NCI-H82 (cell line): ENCODE data around the gene FAXC.
"Not testable (repeated sequence)": the region's sequence is repeated elsewhere in the genome, so short reads cannot be mapped to it uniquely, and the experiment has no call there.

ENCODE experiments used
- DNase-seq: peaks from one replicate; lab custom pipeline; 2025; lab: John Stamatoyannopoulos, UW

FAXC gene

DNA sequence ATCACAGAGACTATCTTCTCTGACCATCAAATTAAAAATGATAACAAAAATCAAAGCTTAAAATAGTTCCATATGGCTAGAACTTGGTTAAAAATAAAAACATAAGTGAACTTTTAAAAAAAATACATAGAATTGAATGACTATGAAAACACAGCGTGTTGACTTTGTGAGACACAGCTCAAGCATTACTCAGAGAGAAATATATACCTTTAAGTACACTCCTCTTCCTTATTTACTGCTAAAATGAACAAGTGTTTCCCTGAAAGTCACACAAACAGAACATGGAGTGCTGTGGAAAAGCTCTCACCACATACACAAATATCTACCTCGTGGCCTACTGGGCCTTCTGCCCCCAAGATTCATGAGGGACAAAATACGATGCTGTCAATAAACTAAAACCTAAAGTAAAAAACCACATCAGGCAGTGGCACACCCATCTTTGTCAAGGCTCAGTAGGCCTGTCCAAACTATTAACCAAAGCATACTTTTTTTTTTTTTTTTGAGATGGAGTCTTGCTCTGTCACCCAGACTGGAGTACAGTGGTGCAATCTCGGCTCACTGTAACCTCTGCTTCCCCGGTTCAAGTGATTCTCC, 7.5 kb downstream of the FAXC start:
- DNase-seq, result no peak

DNA sequence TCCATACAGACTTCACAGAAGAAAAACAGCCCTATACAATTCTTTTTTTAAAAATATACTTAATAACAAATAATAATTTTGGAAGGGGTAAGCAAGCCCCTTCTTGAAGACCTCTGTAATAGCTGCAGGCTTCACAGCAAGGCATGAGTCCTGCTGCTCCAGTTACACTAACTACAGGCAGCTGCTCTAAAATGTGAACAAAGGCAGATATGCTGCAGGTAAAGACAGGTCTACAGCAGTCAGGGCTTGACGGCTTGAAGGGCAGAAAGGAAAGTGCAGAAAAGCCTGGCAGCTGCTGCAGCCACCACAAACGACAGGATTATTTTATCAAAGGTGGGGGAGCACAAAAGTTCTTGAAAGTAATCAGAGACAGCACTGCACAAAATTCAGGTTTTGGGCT, 11.3 kb downstream of the FAXC start:
- no peak for DNase-seq

DNA sequence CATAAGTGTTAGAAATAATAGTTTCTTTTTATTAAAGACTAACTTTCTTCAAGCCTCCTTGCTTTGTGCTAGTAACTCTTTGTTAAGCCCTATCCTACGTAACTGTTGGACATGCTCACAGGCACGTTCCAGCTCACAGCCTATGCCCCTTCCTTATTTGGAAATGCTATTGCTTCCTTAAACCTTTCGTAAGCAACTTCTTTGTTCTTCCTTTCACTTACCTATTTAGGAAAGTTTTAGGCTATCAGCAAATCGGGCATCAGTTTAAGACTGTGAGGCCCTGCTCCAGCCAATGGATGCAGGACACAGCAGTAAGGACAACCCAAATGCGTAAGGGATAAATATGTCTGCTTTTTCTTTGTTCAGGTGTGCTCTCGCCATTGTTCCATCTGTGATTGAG, 14.2 kb downstream of the FAXC start:
- not testable (repeated sequence) for DNase-seq

DNA sequence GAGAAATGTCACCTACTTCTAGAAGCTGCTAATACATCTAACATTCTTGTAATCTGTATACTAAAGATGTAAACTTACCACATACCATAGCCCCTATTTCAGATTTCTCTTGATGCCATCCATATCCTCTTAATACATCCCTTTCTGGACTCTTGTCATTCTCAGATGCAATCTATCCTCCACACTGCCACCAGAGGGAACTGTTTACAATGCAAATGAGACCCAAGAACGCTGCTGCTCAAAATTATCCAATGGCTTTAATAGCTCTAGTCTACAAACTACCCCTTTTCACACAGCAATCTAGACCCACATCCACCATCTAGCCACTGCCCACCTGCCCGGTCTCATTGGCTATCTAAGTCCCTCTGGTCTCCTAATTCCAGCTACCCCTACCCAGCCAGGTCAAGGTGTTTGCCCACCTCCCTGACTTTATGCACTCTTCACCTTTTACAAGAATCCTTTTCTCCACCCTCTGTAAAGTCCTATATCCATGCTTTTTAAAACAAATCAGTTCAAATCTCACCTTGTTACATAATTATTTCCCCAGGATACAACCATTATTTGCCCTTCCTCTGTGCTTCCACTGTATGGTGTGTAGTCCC, 14.8 kb downstream of the FAXC start:
- peak; percentile 51 for DNase-seq

DNA sequence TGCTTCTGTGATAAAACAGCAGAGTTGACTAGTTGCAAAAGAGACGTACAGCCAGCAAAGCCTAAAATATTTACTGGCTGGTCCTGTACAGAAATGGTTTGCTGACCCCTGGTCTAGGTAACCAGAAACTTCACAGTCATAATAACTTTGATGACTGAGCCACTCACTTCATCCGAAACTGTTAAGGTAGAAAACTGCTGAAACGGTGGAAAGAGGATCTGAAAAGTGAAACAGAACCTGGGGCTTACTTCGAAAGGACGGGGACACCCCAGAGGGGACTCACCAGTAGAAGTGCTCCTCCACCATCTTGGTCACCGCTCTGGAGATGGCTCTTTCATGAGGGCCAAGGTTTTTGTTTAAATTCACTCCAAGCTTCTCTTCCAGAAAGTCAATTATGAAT, 16.4 kb downstream of the FAXC start:
- DNase-seq, result no peak

DNA sequence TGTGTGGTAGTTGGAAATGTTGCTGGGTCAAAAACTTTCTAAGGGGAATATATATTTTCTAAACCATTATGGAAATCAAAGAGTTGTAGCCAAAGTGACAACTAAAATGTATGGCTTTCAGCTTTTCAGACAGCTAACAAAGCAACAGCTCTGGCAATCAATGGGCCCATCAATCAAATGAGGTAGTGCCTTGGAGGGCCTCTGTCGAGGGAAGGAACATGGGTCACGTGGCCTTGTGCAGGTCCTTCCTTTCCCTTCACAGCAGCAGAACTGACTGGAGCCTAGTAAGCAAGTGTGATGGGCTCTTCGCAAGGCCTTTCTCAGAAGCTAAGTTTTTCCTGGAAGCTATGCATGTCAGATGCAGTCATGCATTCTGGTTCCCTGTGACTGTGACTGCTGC, 17.9 kb downstream of the FAXC start:
- no peak for DNase-seq

DNA sequence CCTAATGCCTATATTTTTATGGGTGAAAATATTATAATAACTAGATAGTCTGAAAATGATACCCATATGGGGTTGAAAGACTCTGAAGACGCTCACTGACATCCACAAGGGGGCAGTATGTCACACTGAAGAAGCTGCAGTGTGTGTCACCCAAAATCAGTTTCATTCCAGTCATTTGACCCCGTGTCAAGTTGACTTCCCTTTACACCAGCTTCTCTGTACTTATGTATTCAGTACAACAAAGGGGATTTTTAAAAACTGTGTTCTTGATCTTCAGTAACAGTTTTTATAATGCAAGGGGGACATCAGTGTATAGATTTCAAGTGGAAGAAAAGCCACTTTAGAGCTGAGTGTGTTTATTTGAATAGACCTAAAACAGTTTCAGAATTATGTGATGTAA, 19.3 kb downstream of the FAXC start:
- DNase-seq, result peak; percentile 69

DNA sequence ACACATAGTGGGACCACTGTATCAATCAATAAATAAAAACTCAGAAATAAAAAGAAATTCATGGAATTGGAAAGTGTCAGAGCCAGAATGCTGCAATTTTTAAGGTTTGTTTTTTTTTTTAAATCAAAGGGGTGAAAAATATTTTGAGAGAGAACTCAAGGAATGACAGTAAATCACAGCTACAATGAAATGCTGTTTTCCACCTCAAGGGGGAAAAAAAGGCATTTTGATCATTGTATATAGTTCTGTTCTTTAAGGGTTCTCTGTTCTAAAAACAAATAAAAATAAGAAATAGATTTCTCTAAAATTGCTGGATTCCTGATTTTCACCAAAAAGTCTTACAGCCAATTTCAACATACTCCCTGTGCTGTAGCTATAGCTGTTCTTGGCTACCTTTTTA, 24.5 kb downstream of the FAXC start:
- no peak for DNase-seq

DNA sequence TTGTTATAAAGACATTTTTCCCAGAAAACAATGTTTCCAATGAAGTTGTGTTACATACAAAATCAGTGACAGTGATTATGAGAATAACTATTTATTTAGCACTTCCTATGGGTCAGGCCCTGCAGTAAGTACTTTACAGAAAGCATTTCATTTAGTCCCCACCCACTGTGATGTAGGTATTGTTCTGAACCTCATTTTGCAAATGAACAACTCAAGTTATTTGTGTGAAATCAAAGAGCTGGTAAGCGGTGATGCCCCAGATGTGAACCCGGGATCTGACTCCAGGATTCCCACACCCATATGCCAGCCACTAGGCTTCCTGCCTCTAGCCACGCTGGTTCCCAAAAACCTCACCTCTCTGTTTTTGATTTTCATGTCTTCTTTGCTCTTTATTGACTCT, 30.9 kb downstream of the FAXC start:
- DNase-seq, result no peak

DNA sequence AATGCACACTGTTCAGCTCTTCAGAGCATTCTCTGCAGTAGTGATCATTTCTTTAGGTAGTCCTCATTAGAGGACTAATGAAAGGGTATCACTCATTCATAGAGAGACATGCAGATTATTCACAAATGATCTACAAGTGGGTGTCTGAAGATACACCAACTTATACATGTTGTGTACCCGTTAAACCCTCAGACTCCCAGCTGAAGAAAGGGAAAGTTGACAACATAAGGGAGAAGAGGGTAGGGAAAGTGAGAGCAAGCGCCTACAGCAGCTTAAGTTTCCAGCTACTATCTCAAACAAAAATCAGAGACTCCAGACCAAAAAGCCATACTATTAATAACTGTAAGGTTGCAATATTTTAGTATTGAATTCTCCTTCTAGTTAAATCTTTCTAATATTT, 37.1 kb downstream of the FAXC start:
- no peak for DNase-seq

DNA sequence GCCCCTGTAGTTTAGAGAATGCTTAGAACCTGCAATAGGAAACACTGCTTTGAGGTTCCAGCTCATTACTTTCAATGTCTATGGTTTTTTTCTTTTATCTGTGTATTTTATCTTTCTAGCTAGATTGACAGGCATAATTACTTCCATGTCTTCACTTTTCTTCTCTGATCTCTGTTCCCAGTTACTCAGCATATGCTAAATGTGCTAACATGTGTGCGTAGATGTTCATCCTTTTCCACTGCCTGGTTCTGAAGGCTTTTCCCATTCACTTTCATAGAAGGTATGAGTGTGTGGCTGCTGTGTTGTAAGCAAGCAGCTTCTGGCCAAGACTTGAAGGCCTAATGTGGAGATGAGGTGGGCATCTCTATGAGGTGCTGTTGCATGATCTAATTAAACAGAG, 38.9 kb downstream of the FAXC start:
- no peak for DNase-seq

DNA sequence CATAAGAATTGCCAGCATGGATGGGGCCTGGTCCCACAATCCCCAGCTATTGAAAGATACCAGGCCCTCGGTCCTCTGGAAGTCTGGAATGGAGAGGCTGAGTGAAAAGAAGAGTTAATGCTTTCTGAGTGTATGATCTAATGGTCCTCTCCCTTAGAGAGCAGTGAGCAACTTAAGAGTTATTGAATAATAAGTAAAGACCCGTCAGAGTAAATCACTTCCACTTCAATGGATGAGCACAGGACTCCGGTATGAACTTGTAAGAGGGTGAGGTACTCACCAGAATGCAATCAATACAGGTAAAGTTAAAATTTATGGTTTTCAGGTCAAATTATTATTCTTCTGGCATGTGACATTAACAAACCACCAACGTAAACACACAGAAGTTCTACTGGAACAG, 39.9 kb downstream of the FAXC start:
- DNase-seq, result no peak

DNA sequence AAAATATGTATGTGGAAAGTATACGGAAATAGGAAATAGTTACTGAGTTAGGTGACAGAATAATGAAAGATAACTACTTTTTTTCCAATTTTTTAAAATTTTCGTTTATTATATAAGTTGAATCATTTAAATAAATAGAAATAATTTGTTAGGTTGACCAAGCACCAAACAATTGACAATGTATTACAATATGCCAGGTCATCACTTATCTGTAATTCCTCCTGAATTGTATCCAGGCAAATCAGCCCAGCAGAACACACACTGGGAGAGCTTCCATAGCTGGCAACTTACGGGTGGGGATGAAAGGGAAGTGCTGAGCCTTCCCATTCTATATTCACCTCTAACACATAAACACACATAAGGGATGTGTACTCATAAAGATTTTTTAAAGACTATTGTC, 40.7 kb downstream of the FAXC start:
- no peak for DNase-seq

DNA sequence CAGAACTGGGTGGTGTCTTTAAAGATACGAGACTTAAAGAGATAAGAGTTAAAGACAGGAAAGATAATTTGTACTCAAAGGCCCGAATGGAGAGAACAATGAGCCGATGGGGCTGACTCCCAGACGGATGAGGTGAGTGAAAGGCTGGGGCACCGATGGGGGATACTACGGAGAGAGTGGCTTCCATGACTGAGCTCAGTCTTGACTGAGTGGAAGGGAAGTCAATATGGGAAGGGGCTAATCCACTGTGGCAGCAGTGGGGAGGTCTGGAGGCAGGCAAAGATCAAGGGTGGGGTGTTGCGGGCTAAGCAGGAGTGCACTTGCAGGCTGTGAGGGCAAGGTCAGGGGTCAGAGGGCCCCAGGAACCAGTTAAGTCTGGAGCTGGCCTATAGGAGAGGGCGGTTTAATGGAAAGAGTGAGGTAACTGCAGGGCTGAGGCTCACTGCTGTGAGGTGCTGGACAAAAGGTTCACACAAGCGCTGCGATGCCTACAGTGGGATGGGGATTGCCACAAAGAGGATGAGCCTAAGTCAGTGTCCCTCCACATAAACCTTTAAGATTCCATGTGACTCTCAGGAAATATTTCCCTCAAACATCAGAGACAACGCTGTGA, 42.1 kb downstream of the FAXC start:
- no peak for DNase-seq

DNA sequence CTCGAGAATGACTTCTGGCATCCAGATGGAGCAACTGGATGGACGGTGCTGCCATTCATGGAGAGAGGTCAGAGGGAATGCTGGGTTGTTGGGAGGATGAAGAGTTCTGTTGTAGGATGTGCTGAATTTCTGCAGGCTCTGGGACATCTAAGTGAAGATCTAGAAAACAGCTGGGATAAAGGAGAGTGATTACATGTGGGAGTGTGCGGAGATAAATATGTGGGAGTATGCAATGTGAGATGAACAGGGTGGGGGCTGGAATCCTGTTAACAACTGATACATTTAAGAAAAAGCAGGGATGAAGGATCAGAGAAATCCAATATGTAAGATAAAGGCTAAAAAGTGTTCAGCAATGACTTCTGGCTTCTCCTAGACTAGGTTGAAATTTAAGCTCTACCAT, 43.1 kb downstream of the FAXC start:
- DNase-seq, result no peak

DNA sequence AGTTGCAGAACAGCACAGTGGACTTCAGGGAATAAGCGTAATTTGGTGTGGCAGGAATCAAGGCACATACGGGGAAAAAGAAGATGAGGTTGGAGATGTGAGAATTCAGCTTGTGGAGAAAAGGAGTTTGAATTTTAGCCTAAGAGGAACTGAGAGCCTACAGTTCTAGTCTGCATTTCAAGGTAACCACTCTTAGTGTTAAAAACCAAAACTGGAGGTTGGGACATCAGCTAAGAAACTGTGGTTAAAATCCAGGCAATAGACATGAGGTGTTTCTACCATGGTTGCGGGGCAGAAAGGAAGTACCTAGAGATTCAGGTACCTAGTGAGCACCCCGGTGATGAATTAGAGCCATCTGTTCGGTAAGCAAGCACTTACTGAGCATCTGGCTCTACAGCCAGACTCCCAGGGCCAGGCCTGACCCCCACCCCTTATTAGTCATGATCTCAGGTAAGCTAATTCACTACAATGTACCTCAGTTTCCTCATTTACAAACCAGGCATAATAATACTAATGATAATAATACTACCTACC, 44.4 kb downstream of the FAXC start:
- DNase-seq, result peak; percentile 1

DNA sequence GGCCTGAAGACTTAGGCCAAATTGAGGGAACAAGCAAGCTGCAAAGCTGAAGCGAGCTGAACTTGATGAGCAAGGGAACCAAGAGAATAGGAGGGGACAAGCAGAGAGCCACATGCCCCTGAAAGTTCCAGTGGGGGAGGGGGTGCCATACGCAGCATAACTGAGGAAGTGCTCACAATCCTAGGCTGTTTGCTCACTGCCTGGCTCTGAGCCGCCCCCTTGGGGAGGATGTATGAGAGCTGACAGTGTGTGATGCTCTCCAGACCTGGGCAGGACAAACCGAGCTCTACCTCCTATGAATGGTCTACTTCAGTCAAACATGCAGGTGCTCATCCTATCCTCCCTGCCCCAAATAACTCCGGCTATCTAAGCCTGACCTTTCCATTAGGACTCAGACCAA, 52.1 kb downstream of the FAXC start:
- DNase-seq, result no peak

DNA sequence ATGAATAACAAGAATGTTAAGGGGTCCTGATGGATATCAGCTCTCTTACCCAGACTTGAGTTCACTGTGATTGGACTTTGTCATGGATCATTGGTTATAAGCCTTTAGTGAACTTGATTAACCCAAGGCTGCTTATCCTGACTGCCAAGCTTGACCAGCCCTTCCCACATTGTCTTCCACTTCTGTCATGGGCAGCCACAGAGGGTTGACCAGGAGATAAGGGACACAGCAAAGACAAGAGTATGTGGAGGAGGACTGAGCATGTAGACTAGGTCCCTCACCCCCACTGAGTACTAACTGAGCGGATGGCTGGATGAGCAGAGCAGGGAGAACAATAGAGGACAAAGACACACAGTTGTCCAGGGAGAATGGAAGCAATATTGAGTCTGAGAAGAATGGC, 52.5 kb downstream of the FAXC start:
- peak; percentile 7 for DNase-seq

DNA sequence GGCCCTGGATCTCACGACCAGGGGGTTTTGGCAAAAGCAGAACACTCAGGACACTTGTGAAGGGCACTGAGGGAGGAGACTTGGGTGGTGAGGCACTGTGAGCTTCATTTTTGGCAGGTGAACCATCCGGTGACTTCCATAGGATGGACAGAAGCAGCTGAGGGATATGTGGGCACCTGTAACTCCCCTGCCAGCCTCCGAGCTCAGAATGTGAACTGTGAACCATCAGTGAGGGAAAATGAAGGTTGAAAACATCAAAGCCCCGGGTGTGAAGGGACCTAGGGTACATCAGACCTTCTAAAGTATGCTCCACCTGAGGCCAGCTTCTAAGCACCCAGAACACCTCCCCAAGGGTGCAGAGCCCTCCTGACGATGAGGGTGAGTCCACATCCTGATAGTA, 53.2 kb downstream of the FAXC start:
- no peak for DNase-seq

DNA sequence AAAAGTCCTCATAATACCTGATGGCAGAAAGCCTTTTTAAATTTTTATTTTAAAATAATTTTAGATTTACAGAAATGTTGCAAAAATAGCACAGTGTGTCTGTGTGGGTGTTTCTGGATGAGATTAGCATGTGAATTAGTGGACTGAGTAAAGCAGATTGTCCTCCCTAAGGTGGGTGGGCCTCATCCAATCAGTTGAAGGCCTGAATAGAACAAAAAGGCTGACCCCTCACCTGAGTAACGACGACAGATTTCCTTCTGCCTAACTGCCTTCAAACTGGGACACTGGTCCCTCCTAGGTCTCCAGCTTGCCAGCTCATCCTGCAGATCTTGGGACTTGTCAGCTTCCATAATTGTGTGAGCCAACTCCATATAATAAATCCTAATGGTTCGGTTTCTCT, 54.2 kb downstream of the FAXC start:
- DNase-seq, result no peak

DNA sequence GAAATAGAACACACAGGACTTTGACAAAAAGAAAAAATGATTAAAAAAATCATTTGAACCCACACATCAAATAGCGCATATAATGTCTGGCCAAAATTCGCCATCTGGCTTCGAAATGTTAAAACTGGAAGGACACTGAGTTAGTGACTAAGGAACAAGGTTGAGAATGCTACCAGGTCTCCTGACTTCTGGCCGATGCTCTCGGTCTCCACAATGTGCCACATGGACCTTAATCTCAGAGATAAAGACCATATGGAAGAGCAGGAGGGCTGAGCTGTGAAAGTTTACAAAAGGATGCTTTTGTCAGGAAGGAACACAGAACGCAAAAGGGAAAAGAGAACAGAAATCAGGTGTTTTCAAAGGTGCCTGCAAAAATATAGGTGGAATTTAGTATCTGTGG, 54.7 kb downstream of the FAXC start:
- DNase-seq, result no peak

DNA sequence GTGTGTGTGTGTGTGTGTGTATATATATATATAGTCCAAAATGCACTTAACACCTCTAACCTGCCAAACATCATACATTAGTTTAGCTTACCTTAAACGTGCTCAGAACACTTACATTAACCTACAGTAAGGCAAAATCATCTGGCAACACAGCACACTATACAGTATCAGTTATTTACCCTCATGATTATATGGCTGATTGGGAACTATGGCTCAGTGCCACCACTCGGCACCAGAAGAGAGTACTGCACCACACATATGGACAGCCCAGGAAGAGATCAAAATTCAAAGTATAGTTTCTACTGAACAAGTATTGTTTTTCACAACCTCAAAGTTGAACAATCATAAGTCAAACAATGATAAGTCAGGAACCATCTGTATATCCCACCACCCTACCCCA, 59.8 kb downstream of the FAXC start:
- no peak for DNase-seq

DNA sequence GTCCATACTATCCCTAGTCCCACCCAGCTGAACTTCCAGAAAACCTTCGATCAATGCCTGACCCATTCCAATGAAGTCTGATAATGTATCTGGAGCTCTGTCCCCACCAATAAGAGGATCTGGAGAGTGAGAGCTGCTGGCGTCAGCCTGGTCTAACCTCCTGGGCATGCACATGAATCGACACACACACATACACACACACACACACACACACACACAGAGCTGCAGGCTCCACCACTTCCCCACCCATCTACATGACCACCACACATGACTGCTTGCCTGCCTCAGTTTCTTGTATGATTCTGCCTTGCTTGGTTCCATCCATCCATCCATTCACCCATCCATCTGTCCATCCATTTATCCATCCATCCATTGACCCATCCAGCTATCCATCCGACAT, 60.8 kb downstream of the FAXC start:
- DNase-seq, result no peak

DNA sequence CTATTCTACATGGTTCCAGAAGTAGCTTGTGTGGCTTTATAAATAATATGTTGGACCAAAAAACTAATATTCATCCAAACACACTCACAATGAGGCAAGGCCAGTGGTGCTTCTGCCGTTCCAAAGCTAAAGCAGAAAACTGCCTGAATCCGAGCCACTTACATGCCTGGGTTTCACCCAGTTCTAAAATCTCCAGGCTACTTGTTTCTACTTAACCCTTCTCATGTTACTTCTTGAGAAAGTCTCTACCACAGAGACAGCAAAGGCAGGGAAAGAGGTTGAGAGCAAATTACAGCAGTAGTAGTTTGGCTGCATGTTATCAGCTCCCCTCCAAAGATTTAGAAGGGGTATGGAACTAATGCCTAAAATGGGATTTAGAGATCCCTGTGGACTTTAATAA, 62.0 kb downstream of the FAXC start:
- peak; percentile 39 for DNase-seq
